LNCAP (cell line): ENCODE measurements around the gene C4A.

Source experiments
- CTCF ChIP-seq: fragments of 450-650 bp; IDR thresholded peaks from 2 replicates; pipeline ENCODE4 v1.5.1; 2017; ENCODE audit warnings: mild to moderate bottlenecking

C4A gene

GRCh38 chr6:31952140-31952805, 29.6 kb upstream of the C4A start:
- peak; percentile 71 for TF ChIP-seq CTCF

GRCh38 chr6:31952890-31953289, 29.0 kb upstream of the C4A start:
- no peak for TF ChIP-seq CTCF

- no peak for TF ChIP-seq CTCF
Measured at GRCh38 chr6:31954511-31954910, 27.3 kb upstream of the C4A start.

- no peak for TF ChIP-seq CTCF
Measured at GRCh38 chr6:31956796-31957195, 25.1 kb upstream of the C4A start.

GRCh38 chr6:31958412-31958740, 23.5 kb upstream of the C4A start:
- TF ChIP-seq CTCF, result no peak

- TF ChIP-seq CTCF, result no peak
Measured at GRCh38 chr6:31958741-31959739, 22.8 kb upstream of the C4A start, which contains the start of the genes NELFE and SKIC2. Gene NELFE (minus strand): TSS chr6:31958971. CDS start chr6:31958446, 525 bp downstream. Gene SKIC2 (plus strand): TSS chr6:31959175. CDS start chr6:31959193, 18 bp downstream.

GRCh38 chr6:31961616-31962015, 20.2 kb upstream of the C4A start:
- no peak for TF ChIP-seq CTCF
